Fibroblast of lung (primary cell): ENCODE data around the gene ELOA.

Experiments
- EZH2 ChIP-seq: IDR thresholded peaks from 2 replicates; pipeline ENCODE4 v1.5.1; 2012; ENCODE audit warnings: low read length, control low read depth, mild to moderate bottlenecking; ENCODE audit errors: missing control alignments
- TF ChIP-seq, protein P1 (sequence below), 2 donors: IDR thresholded peaks in 1 of 2; conservative IDR thresholded peaks in 1 of 2; 1 replicate in 1 of 2; 2 replicates in 1 of 2; pipeline ENCODE4 v1.5.1; 2011 to 2012; ENCODE audit warnings: low read length in 2 of 2, control low read depth in 1 of 2, inconsistent platforms in 1 of 2, low read depth in 1 of 2, mild to moderate bottlenecking in 1 of 2

DNA sequence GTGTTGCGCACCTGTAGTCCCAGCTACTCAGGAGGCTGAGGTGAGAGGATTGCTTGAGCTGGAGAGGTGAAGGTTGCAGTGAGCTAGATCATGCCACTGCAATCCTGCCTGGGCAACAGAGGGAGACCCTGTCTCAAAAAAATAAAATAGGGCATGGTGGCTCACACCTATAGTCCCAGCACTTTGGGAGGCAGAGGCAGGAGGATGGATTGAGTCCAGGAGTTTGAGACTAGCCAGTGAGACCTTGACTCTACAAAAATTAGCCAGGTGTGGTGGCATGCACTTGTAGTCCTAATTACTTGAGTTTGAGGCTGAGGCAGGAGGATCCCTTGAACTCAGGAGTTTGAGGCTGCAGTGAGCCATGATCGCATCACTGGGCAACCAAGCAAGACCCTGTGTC lies 42.0 kb upstream of the ELOA start:
- TF ChIP-seq, protein P1, sequence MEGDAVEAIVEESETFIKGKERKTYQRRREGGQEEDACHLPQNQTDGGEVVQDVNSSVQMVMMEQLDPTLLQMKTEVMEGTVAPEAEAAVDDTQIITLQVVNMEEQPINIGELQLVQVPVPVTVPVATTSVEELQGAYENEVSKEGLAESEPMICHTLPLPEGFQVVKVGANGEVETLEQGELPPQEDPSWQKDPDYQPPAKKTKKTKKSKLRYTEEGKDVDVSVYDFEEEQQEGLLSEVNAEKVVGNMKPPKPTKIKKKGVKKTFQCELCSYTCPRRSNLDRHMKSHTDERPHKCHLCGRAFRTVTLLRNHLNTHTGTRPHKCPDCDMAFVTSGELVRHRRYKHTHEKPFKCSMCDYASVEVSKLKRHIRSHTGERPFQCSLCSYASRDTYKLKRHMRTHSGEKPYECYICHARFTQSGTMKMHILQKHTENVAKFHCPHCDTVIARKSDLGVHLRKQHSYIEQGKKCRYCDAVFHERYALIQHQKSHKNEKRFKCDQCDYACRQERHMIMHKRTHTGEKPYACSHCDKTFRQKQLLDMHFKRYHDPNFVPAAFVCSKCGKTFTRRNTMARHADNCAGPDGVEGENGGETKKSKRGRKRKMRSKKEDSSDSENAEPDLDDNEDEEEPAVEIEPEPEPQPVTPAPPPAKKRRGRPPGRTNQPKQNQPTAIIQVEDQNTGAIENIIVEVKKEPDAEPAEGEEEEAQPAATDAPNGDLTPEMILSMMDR (conservative IDR thresholded peaks at IDR 0.05 in 1 of 2, IDR thresholded peaks at IDR 0.05 in 1 of 2; ENCODE audit: low read depth in 1 of 2, low read length in 2 of 2), result no peak
- no peak for TF ChIP-seq EZH2
